ENCODE data around the gene UGT1A6.
"Not testable (repeated sequence)": the region's sequence is repeated elsewhere in the genome, so short reads cannot be mapped to it uniquely, and the experiment has no call there.

Gene UGT1A6

GRCh38 chr2:233655043-233655442 lies 37.6 kb upstream of the UGT1A6 start:
- Mint-ChIP-seq H3K27ac (no peak overlapping the region), H3K27me3 (ENCODE audit: low read depth) (peaks cover 8% of the 10 kb centered on the region)

GRCh38 chr2:233655943-233656342 lies 36.7 kb upstream of the UGT1A6 start:
- H3K9me3 Mint-ChIP-seq; H3K4me1 Mint-ChIP-seq; H3K36me3 Mint-ChIP-seq (ENCODE audit: low read depth); H3K27me3 Mint-ChIP-seq (ENCODE audit: low read depth); H3K27ac Mint-ChIP-seq; H3K4me3 Mint-ChIP-seq: not testable (repeated sequence)

More at GRCh38 chr2:233655043-233655442, 37.6 kb upstream of the UGT1A6 start:
- Mint-ChIP-seq H3K4me3 (no peak overlapping the region), H3K36me3 (ENCODE audit: low read depth) (no peaks in the 10 kb centered on the region), H3K9me3 (no peaks in the 10 kb centered on the region), H3K4me1 (no peaks in the 10 kb centered on the region)
- no peak for TF ChIP-seq CTCF (IDR thresholded peaks at IDR 0.05; ENCODE audit: unreplicated experiment in 3 of 3)

- no peaks in the 10 kb centered on the region for H3K36me3 Mint-ChIP-seq (ENCODE audit: low read depth)
- no peak for TF ChIP-seq CTCF (IDR thresholded peaks at IDR 0.05; ENCODE audit: unreplicated experiment in 3 of 3)
- no peaks in the 10 kb centered on the region for H3K9me3 Mint-ChIP-seq
- H3K4me1 Mint-ChIP-seq: no peaks in the 10 kb centered on the region
- no peak overlapping the region for H3K27ac Mint-ChIP-seq
- H3K4me3 Mint-ChIP-seq: no peak overlapping the region
- H3K27me3 Mint-ChIP-seq (ENCODE audit: low read depth): peaks cover 8% of the 10 kb centered on the region
Measured at GRCh38 chr2:233656443-233656842, 36.2 kb upstream of the UGT1A6 start.

GRCh38 chr2:233658610-233659009 lies 34.1 kb upstream of the UGT1A6 start:
- Mint-ChIP-seq H3K9me3 (no peaks in the 10 kb centered on the region), H3K36me3 (ENCODE audit: low read depth) (no peaks in the 10 kb centered on the region), H3K27ac (no peak overlapping the region), H3K4me3 (no peak overlapping the region), H3K27me3 (ENCODE audit: low read depth) (peaks cover 8% of the 10 kb centered on the region), H3K4me1 (no peaks in the 10 kb centered on the region)
- TF ChIP-seq CTCF (IDR thresholded peaks at IDR 0.05; ENCODE audit: unreplicated experiment in 3 of 3): no peak

- no peak overlapping the region for H3K4me3 Mint-ChIP-seq
- no peaks in the 10 kb centered on the region for H3K36me3 Mint-ChIP-seq (ENCODE audit: low read depth)
- no peak for TF ChIP-seq CTCF (IDR thresholded peaks at IDR 0.05; ENCODE audit: unreplicated experiment in 3 of 3)
- H3K27me3 Mint-ChIP-seq (ENCODE audit: low read depth): peaks cover 8% of the 10 kb centered on the region
- H3K27ac Mint-ChIP-seq: no peak overlapping the region
- no peaks in the 10 kb centered on the region for H3K4me1 Mint-ChIP-seq
- H3K9me3 Mint-ChIP-seq: peaks cover 10% of the 10 kb centered on the region
Measured at GRCh38 chr2:233663911-233664310, 28.8 kb upstream of the UGT1A6 start.

GRCh38 chr2:233668605-233669260 lies 24.0 kb upstream of the UGT1A6 start:
- peaks cover 6% of the 10 kb centered on the region for H3K27me3 Mint-ChIP-seq (ENCODE audit: low read depth)
- peaks cover 10% of the 10 kb centered on the region for H3K9me3 Mint-ChIP-seq
- no peak overlapping the region for H3K4me3 Mint-ChIP-seq
- no peak for TF ChIP-seq CTCF (IDR thresholded peaks at IDR 0.05; ENCODE audit: unreplicated experiment in 3 of 3)
- H3K27ac Mint-ChIP-seq: no peak overlapping the region
- no peaks in the 10 kb centered on the region for H3K4me1 Mint-ChIP-seq
- no peaks in the 10 kb centered on the region for H3K36me3 Mint-ChIP-seq (ENCODE audit: low read depth)
